GM10847 (cell line): Measurements from ENCODE around the gene SLC25A17.

Experiments used
- POLR2A ChIP-seq: IDR thresholded peaks from 2 replicates; pipeline ENCODE4 v1.6.1; 2011; ENCODE audit not compliant: insufficient read length; ENCODE audit errors: extremely low read depth

SLC25A17 gene

GRCh38 chr22:40769761-40770160 is 49.4 kb downstream of the SLC25A17 start:
- TF ChIP-seq POLR2A: no peak

DNA sequence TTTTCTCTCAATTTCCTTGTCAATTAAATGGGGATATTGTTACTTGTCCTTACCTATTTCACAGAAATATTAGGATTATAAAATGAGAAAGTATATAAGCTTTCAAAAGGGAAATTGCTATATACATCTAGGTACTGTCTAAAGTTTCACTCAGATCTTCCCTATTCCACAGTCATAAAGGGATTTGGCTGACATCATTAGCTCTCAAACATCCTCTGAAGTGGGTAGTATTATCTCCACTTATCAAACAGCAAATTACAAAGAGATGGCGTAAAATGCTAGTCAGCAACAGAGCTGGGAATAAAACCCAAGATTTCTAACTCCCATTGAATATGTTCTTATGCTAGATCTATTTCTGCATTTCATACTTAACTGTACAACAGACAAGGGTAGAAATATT is 50.9 kb downstream of the SLC25A17 start:
- no peak for TF ChIP-seq POLR2A

DNA sequence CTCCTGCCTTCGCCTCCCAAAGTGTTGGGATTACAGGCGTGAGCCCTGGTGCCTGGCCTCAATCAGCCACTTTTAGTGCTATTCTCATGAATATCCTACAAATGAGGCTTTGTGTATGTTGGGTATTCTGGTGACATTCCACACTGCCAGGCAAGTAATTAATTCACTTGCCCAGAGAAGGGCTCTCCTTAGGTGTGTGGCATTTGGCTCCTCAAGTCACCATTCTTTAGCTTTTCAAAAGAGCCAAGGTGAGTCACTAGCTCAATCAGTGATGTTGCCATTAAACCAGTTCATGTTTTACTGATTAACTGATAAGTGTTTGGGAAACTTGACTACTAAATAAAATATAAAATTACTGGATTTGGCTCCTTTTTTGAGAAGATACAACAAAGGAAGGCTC is 52.2 kb downstream of the SLC25A17 start:
- TF ChIP-seq POLR2A: no peak

DNA sequence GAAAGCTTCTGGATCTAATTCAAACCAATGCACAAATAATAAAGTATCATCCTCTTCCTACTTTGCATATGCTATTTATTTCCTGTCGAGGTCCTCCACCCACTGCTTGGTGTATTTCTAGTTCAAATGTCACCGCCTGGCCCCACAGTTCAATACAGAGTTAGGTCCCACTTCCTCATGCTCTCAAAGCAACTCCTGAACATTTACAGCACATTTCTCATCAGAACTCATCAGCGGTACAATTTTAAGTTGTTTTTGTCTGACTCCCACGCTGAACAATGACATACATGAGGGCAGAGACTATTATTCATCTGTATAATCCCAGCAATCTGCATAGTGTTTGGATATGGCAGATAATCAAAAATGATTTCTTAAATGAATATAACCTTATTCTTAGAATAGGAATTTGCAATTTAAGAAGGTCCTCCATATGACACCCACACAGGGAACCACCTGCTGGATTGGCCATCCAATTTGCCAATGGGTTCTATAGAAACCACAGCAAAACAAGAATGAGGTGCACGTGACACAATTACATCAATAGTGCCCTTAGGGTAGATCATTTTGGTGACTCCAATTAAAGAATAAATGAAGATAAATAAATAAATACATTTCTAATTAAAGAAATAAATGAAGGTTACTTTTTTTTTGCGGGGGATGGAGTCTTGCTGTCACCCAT is 54.2 kb downstream of the SLC25A17 start:
- TF ChIP-seq POLR2A: no peak

DNA sequence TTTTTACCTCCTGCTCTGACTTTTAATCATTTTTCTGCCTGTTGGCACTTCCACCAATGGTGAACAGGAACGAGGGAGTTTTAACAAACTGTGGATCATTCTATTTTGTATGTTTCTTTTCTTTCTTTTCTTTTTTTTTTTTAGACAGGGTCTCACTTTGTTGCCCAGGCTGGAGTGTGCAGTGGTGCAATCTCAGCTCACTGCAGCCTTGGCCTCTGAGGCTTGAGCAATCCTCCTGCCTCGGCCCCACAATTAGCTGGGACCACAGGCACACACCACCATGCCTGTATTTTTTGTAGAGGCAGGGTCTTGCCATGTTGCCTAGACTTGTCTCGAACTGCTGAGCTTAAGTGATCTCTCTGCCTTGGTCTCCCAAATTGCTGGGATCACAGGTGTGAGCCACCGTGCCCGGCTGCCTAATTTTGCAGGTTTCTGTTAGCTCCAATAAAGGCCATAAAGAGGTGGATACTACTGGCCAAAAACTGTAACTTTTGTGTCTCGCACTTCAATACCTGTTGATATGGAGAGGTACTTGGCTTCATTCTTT is 59.8 kb downstream of the SLC25A17 start:
- TF ChIP-seq POLR2A: no peak

GRCh38 chr22:40758390-40758789 is 60.8 kb downstream of the SLC25A17 start:
- no peak for TF ChIP-seq POLR2A

DNA sequence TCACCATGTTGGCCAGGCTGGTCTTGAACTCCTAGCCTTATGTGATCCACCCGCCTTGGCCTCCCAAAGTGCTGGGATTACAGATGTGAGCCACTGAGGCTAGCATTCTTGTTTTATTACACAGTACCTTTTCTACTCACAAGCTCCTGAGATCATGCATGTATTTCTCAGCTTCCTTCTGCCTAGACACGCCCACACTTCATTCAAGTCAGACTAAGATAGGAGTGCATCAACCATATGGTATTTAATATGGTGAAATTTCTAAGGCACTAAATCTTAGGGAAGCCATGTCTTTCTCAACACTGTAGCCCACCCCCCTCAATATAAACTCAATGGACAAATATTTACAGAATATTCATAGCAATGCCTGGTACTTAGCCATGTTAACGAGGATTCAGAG is 62.1 kb downstream of the SLC25A17 start:
- TF ChIP-seq POLR2A: no peak

GRCh38 chr22:40753114-40753513 is 66.0 kb downstream of the SLC25A17 start:
- TF ChIP-seq POLR2A: no peak

DNA sequence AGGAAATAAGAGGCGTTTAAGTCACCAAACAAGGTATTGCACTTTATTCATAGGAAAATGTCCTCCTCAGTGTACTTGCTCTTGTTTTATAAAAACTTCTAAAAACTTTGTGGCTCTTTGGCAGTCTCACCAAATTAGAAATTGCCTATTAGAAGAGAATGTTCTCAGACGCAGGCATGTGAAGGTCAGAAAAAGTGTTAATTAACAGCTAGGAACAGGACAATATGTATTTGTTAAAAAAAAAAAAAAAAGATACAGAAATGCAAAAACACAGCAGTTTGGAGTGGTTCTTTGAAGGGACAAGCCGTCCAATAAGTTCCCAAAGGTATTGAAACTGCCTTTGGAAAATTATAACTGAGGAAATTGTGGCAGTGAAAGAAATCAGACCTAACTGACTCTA is 67.9 kb downstream of the SLC25A17 start:
- TF ChIP-seq POLR2A: no peak

- no peak for TF ChIP-seq POLR2A
Observed at GRCh38 chr22:40749829-40750228, 69.3 kb downstream of the SLC25A17 start.

GRCh38 chr22:40748388-40749355 is 70.5 kb downstream of the SLC25A17 start:
- TF ChIP-seq POLR2A: no peak

DNA sequence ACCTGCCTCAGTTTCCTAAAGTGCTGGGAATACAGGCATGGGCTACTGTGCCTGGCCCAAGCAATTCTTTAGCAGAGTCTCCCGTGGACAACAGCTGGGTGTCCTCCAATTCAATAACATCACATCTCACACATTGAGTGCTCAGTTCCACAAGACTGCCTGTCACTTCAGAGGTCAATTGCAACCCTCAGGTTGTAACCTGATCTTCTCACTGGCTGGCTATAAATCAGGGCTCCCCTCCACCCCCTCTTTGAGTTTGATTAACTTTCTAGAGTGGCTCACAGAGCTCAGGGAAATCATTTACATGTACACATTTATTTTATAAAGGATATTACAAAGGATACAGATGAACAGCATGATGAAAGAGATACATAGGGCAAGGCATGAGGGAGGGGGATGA is 71.8 kb downstream of the SLC25A17 start:
- no peak for TF ChIP-seq POLR2A

GRCh38 chr22:40746428-40747220 is 72.5 kb downstream of the SLC25A17 start:
- no peak for TF ChIP-seq POLR2A

- TF ChIP-seq POLR2A: no peak
Observed at GRCh38 chr22:40743768-40744167, 75.4 kb downstream of the SLC25A17 start.

GRCh38 chr22:40741116-40741515 is 78.0 kb downstream of the SLC25A17 start:
- no peak for TF ChIP-seq POLR2A

- TF ChIP-seq POLR2A: no peak
Observed at GRCh38 chr22:40739721-40740120, 79.4 kb downstream of the SLC25A17 start.

GRCh38 chr22:40733919-40734318 is 85.2 kb downstream of the SLC25A17 start:
- TF ChIP-seq POLR2A: no peak
